A549 (cell line): ENCODE results near the gene SOX13. TPM values are rescaled to one million over a fixed set of nuclear protein-coding genes. Genes with fewer than 3 reads are reported as not detected.

ENCODE experiments used
- ATAC-seq, 2 experiments: fragments of 200-7000 bp in 1 of 2; fragments of >200 bp in 1 of 2; cut with Nextera tagmentation in 1 of 2; cut with Tn5 transposase in 1 of 2; 3 replicates each; pipeline versions ENCODE4 v1.8.0 to v1.9.1; 2018 to 2020; ENCODE audit warnings: mild to moderate bottlenecking in 1 of 2, moderate library complexity in 1 of 2
- CTCF ChIA-PET: fragments of 300-600 bp; sonication (Branson Sonifier 250); formaldehyde crosslinking; extraction: SDS; loops from one replicate; lab custom pipeline; 2021; ENCODE audit warnings: antibody characterized with exemption, inconsistent platforms; lab: Yijun Ruan, JAX
- POLR2A ChIA-PET: fragments of 350-600 bp; formaldehyde crosslinking; extraction: SDS; loops from one replicate; lab custom pipeline; 2021; ENCODE audit warnings: antibody characterized with exemption, inconsistent platforms; lab: Yijun Ruan, JAX
- DNase-seq, 2 experiments: peaks; one replicate each; pipeline versions ENCODE4 v3.0.0 to v3.0.0-alpha.2; 2011 to 2016; ENCODE audit warnings: low read depth in 1 of 2, low spot score in 1 of 2
- FAIRE-seq: peaks from 2 replicates; lab custom pipeline; 2011; peaks lifted over from hg19 to GRCh38; lab: Jason Lieb, UNC
- H3K27ac ChIP-seq, 2 experiments: fragments of >200 bp; sonication (Bioruptor Twin); formaldehyde crosslinking; 3 replicates each; pipeline ENCODE4 v1.5.1; 2016 to 2017
- H3K4me1 ChIP-seq: fragments of >200 bp; sonication (Bioruptor Twin); formaldehyde crosslinking; 3 replicates; pipeline ENCODE4 v1.6.1; 2016
- H3K4me2 ChIP-seq: fragments of >200 bp; sonication (Bioruptor Twin); formaldehyde crosslinking; 3 replicates; pipeline ENCODE4 v1.6.1; 2016
- H3K4me3 ChIP-seq: fragments of >200 bp; sonication (Bioruptor Twin); formaldehyde crosslinking; 3 replicates; pipeline ENCODE4 v1.5.1; 2016
- H3K9me3 ChIP-seq: fragments of >200 bp; sonication (Bioruptor Twin); formaldehyde crosslinking; 3 replicates; pipeline ENCODE4 v1.6.1; 2016
- BHLHE40 ChIP-seq: IDR thresholded peaks from 2 replicates; pipeline ENCODE4 v1.6.1; 2012; ENCODE audit warnings: low read depth, low read length, inconsistent platforms
- CHD4 ChIP-seq: fragments of 200-600 bp; sonication (generic); IDR thresholded peaks from 2 replicates; pipeline ENCODE4 v1.6.1; 2016; ENCODE audit warnings: antibody characterized with exemption, mild to moderate bottlenecking, borderline replicate concordance
- ELK1 ChIP-seq: fragments of 150-350 bp; IDR thresholded peaks from 2 replicates; pipeline ENCODE4 v1.6.1; 2014; ENCODE audit warnings: low read depth, mild to moderate bottlenecking, low read length
- ESRRA ChIP-seq: fragments of 150-350 bp; IDR thresholded peaks from 2 replicates; pipeline ENCODE4 v1.6.1; 2014; ENCODE audit warnings: mild to moderate bottlenecking, low read length, borderline replicate concordance
- FOXS1 ChIP-seq: fragments of 250-450 bp; sonication (Bioruptor Pico); IDR thresholded peaks from 2 replicates; pipeline ENCODE4 v1.5.0; 2020; ENCODE audit warnings: mild to moderate bottlenecking, moderate library complexity
- GATA3 ChIP-seq: IDR thresholded peaks from 2 replicates; pipeline ENCODE4 v1.6.1; 2012; ENCODE audit warnings: borderline replicate concordance
- HMGXB4 ChIP-seq: fragments of 250-450 bp; sonication (Bioruptor Pico); IDR thresholded peaks from 2 replicates; pipeline ENCODE4 v1.5.0; 2021; ENCODE audit warnings: mild to moderate bottlenecking, moderate library complexity, borderline replicate concordance
- HOXA7 ChIP-seq: fragments of 250-450 bp; sonication (Bioruptor Pico); IDR thresholded peaks from 2 replicates; pipeline ENCODE4 v1.5.0; 2020; ENCODE audit warnings: mild to moderate bottlenecking, moderate library complexity
- JUNB ChIP-seq: fragments of >200 bp; sonication (Bioruptor Twin); formaldehyde crosslinking; IDR thresholded peaks from 2 replicates; pipeline ENCODE4 v1.6.1; 2016
- MAZ ChIP-seq: fragments of 150-350 bp; IDR thresholded peaks from 2 replicates; pipeline ENCODE4 v1.6.1; 2014; ENCODE audit warnings: antibody characterized with exemption, low read depth, low read length, borderline replicate concordance
- PBX3 ChIP-seq: IDR thresholded peaks from 2 replicates; pipeline ENCODE4 v1.6.1; 2012
- POLR2AphosphoS2 ChIP-seq: conservative IDR thresholded peaks from 2 replicates; pipeline ENCODE4 v1.6.1; 2012; ENCODE audit warnings: low read length, improper control_type of control experiment, inconsistent platforms
- RAD21 ChIP-seq, 2 experiments: fragments of >200 bp in 1 of 2; sonication (Bioruptor Twin) in 1 of 2; formaldehyde crosslinking in 1 of 2; IDR thresholded peaks in 1 of 2; conservative IDR thresholded peaks in 1 of 2; 2 replicates in 1 of 2; 3 replicates in 1 of 2; pipeline ENCODE4 v1.6.1; 2012 to 2018; ENCODE audit warnings: inconsistent platforms in 1 of 2
- REST ChIP-seq: fragments of 200-600 bp; sonication (generic); IDR thresholded peaks from 2 replicates; pipeline ENCODE4 v1.6.1; 2016; ENCODE audit warnings: antibody characterized with exemption, mild to moderate bottlenecking, moderate library complexity
- TP53 ChIP-seq: fragments of 250-450 bp; sonication (Bioruptor Pico); IDR thresholded peaks from 2 replicates; pipeline ENCODE4 v1.5.0; 2021; ENCODE audit warnings: mild to moderate bottlenecking, moderate library complexity
- ZSCAN20 ChIP-seq: fragments of 250-450 bp; sonication (Bioruptor Pico); IDR thresholded peaks from 2 replicates; pipeline ENCODE4 v1.8.0; 2022; ENCODE audit warnings: mild to moderate bottlenecking, moderate library complexity
- WGBS: methylation state at CpG from one replicate; pipeline ENCODE4 v1.1.6; 2017; ENCODE audit errors: missing lambda C conversion rate; 5-methylcytosine and 5-hydroxymethylcytosine counted together
- polyA plus RNA-seq, 4 experiments: library from polyadenylated mRNA; depleted of rRNA in 3 of 4; stranded (reverse); fragments of >200 nt; fragmentation: RNase III in 1 of 4; extraction: RNeasy Plus Mini Kit Qiagen cat#74134 plus additional on column Dnase treatment in 1 of 4; gene quantifications; 2 replicates in 3 of 4; 3 replicates in 1 of 4; pipeline ENCODE4 v1.2.3, GENCODE V29; 2011 to 2017
- TF ChIP-seq, protein P1 (sequence below): fragments of 250-450 bp; sonication (Bioruptor Pico); IDR thresholded peaks from 2 replicates; pipeline ENCODE4 v1.5.0; 2020; ENCODE audit warnings: low read depth, mild to moderate bottlenecking, moderate library complexity
- TF ChIP-seq, protein P2 (sequence below): IDR thresholded peaks from 2 replicates; pipeline ENCODE4 v1.6.1; 2012; ENCODE audit warnings: low read depth, borderline replicate concordance
- TF ChIP-seq, protein P3 (sequence below): fragments of >200 bp; sonication (Bioruptor Twin); formaldehyde crosslinking; IDR thresholded peaks from 3 replicates; pipeline ENCODE4 v1.6.1; 2016

The SOX13 gene
- polyA plus RNA-seq, 2 of the 4 experiments (the other 2 are of a cell fraction): 6.8 to 9.8 TPM

DNA sequence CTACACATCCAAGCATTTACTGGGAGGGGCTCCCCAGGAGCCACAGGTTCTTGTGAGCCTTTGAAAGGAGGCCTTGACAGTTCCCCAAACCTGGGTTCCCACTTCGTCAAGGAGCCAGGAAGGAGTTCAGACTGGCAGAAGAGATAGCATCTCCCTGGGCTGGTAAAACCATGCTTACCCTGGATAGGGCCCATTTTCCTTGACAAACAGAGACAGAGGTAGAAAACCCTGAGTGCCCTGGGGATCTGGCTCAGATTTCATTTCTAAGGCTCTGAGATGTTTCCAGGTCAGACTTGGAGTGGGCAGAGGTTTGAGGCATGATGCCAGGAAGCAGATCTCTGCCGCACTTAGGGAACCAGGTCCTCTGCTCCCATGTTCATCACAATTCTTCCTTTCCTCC lies 76.2 kb downstream of the SOX13 start (continued):
- TF ChIP-seq REST (no peak), BHLHE40 (no peak), JUNB (no peak), TP53 (CRISPR knock-in tag) (no peak), HMGXB4 (CRISPR knock-in tag) (no peak)

DNA sequence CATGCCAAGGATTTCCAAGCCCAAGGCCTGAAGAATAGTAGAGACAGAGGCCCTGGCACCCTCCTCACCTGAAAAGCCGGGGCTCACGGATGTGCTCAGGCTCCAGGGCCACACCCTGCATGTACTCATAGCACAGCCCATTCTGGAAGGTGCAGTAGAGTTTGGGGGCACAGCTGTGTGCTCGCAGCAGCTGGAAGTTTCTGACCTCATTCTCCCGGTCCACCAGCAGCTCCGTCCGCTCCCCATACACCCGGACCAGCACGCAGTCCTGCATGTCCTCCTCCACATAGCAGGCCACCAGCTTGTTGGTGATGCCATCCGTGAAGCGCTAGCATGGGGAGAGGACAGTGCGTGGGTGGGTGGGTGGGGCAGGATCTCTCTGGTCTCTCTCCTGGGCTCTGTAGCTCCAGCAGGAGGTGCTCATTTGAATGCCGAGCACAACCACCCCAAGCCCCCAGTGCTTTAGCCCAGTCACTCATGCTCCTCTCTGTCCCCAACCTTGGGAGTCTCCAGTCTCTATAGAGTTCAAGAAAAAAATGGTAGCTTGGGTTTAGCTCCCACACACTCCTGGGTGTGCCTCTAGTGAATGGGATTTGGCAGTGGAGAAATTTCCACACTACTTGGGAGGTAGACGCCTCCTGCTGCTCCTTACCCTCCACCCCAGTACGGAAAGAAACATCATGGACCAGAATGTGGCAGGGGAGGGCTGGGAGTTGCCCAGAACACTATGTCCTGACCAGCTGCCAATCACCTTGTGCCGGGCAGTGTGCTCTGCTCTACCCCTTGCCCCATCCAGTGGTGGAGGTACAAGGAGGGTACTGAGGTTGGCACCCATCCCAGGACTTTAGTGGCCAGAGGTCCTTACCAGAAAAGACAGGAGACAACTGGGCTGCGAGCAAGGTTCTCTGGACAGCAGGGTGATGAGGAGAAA lies 77.0 kb downstream of the SOX13 start:
- Histone ChIP-seq H3K4me3 (no peak overlapping the region; the same call in 2 of the 3 replicates), H3K4me1 (peaks cover 16% of the 10 kb centered on the region), H3K27ac (peak overlapping the region in 1 of 2 experiments; percentile 78; a peak in 1 of 6 replicates)
- CTCF ChIA-PET: interaction anchor here (0.7 to 6.2 kb wide), 8 partner anchors 7 to 353 kb away, joined by 3 to 62 read pairs (median 8); no protein-coding TSS in a partner anchor
- POLR2A ChIA-PET: no interaction called here
- FAIRE-seq: no peak
- TF ChIP-seq, protein P1, sequence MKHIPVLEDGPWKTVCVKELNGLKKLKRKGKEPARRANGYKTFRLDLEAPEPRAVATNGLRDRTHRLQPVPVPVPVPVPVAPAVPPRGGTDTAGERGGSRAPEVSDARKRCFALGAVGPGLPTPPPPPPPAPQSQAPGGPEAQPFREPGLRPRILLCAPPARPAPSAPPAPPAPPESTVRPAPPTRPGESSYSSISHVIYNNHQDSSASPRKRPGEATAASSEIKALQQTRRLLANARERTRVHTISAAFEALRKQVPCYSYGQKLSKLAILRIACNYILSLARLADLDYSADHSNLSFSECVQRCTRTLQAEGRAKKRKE (CRISPR knock-in tag): no peak
- TF ChIP-seq GATA3 (no peak), ESRRA (no peak), PBX3 (no peak), JUNB (no peak), RAD21 (conservative IDR thresholded peaks at IDR 0.05 in 1 of 2, IDR thresholded peaks at IDR 0.05 in 1 of 2) (no peak), ZSCAN20 (CRISPR knock-in tag) (no peak), REST (no peak), FOXS1 (no peak), POLR2AphosphoS2 (no peak), MAZ (no peak), CHD4 (no peak), TP53 (CRISPR knock-in tag) (no peak), BHLHE40 (no peak), ELK1 (no peak), HOXA7 (CRISPR knock-in tag) (no peak)
- TF ChIP-seq, protein P2, sequence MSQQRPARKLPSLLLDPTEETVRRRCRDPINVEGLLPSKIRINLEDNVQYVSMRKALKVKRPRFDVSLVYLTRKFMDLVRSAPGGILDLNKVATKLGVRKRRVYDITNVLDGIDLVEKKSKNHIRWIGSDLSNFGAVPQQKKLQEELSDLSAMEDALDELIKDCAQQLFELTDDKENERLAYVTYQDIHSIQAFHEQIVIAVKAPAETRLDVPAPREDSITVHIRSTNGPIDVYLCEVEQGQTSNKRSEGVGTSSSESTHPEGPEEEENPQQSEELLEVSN: no peak
- TF ChIP-seq, protein P3, sequence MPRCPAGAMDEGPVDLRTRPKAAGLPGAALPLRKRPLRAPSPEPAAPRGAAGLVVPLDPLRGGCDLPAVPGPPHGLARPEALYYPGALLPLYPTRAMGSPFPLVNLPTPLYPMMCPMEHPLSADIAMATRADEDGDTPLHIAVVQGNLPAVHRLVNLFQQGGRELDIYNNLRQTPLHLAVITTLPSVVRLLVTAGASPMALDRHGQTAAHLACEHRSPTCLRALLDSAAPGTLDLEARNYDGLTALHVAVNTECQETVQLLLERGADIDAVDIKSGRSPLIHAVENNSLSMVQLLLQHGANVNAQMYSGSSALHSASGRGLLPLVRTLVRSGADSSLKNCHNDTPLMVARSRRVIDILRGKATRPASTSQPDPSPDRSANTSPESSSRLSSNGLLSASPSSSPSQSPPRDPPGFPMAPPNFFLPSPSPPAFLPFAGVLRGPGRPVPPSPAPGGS: no peak
- TF ChIP-seq, all 56 proteins: peak for 0
- WGBS: 87% methylated on average over 12 of the region's 16 CpGs
- DNase-seq: no peak
- Histone ChIP-seq H3K9me3 (no peaks in the 10 kb centered on the region), H3K4me2 (no peak overlapping the region; the same call in 2 of the 3 replicates)
- ATAC-seq: no peak
